GM21576 (cell line): ENCODE data around the gene APP.

ENCODE experiments used
- ATAC-seq: cut with Tn5 transposase; IDR thresholded peaks from one replicate; pipeline ENCODE4 v1.9.1; 2021; ENCODE audit warnings: mild to moderate bottlenecking, moderate library complexity; ENCODE audit not compliant: unreplicated experiment

APP gene

DNA sequence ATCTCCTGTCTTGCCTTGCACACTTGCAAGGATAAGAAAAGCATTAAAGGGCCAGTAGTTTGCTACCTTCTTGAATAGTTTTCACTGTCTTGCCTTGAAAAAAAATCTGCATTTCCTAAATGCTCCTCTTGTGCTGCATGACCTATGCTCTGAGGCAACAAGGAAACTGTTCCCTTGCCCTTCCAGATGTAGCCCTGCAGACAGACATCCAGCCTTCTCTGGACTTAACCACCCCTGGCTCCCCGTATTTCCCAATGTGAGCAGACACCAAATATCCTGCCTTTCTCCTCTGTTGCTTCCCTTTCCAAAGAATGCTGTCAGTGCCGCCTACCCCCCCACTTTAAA is 258.2 kb downstream of the APP start:
- ATAC-seq, result no peak

DNA sequence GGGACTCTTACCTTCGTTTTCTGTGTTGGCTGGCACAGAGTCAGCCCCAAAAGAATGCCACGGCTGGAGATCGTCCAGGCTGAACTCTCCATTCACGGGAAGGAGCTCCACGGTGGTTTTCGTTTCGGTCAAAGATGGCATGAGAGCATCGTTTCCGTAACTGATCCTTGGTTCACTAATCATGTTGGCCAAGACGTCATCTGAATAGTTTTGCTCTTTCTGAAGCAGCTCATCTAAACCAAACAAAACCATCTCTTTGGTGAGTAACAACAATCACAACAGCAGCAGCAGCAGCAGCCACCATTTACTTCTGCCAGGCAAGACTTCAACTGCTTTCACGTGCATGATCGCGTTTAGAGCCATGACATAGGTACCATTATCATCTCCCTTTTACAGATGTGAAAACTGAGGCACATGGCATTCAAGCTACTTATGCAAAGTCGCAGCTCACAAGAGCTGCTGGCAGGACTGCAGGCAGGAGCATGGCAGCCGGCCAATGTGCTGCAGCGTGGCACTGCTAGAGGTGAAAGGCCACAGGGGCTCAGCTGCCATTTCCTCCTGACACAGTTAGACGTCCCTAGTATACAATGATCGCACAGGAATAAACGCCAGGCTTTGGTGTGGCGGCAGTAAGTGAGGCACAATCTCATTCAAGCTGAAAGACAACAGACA is 258.7 kb downstream of the APP start:
- ATAC-seq, result no peak

DNA sequence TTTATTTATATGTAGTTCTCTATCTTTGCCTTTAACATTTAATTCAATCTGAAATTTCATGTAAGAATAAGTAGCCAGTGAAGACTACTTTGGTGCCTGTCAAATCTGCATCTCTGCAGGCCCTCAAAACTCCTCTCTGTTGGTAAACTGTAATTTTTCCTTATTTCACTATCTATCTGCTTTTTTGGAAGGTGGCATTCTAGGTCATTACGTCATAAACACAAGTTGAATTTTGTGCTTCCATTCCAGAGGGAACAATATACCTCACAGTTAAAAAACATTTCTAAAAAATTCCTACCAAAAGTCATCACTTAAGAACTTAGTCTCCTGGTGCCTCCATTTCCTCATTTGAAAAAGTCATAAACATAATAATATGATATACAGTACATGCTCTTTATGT is 259.8 kb downstream of the APP start:
- ATAC-seq, result no peak

GRCh38 chr21:25909341-25909740 is 261.2 kb downstream of the APP start:
- no peak for ATAC-seq

GRCh38 chr21:25908495-25908894 is 262.1 kb downstream of the APP start:
- no peak for ATAC-seq

- no peak for ATAC-seq
Observed at GRCh38 chr21:25907573-25908275, 262.8 kb downstream of the APP start.

DNA sequence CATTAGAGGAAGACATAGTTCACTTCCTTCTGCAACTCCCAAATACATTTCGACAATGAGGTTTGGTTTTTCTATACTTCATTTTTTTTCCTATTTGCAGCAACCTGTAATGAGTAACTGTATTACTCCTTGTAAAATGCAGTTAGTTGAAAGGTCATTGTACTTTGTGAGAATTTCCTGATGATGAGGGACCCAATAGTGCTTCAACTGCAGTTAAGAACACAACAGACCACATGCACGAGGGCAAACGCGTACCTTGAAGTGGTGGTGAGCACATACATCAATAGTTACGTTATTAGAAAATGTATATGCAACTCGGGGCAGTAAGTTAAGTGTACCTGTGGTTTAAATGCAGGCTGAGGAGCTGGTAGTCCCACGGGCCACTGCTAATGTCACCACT is 264.0 kb downstream of the APP start:
- no peak for ATAC-seq

DNA sequence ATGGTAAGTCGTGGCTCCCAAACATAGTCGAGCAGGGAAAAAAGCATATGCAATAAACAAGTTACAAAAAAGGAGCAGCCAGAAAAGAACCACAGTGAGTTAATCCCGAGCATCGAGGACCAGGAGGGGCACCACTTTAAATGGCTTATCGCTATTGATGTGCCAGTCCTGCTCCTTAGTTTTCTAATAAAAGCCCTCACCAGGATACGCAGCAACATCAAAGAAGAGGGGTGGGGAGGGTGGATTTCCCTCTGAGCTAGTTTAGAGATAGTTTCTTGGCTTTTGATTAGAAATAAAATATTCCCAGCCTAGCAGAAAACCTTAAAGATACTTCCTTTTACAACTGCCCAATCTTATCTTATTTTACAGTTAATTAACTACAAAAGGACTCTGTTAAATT is 265.4 kb downstream of the APP start:
- ATAC-seq, result no peak

DNA sequence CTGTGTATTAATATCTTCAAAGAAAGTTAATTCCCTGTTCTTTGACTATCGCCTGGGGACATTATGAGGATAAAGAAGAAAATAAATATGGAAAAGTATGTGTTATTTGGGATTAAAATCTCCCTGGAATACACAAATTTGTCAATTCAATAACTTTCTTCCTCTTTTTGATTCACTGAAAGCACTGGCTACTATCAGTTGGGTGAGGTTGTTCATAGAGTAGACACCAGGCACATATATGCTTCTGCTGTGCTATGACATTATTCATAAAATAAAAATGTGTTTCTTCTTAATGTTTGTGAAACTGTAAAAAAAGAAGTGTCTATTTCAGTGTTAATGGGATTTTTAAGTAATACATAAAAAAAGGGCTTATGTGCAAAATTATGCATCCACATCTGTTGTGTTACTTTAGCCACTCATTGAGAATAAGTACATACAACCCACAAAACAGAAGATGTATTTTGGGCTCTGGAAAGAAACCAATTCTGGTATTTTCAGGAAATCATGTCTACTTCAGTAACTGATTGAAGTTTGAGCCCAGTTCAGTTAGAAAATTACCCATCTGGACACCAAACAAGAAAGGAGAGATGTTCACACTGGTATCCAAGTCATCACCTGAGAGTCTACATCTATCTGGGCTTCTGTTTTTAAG is 266.4 kb downstream of the APP start:
- ATAC-seq, result no peak

DNA sequence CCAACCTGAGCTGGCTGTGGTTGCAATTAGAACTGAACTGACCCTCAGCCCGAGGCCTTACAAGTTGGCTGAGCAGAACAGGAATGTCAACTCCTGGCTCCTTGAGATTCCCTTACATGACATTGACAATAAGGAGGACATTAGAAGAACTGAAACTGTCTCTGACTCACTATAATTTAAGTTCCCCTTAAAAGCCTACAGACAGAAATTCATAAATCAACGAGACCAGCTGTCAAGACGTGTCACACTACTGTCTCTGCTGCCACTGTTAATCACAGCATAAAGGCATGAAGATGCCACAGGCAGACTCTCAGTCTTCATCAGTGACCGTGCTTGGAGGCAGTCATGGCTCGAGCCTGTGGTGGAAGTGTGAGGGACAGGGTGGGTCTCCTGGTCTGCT is 267.0 kb downstream of the APP start:
- ATAC-seq, result peak; percentile 56

- ATAC-seq, result no peak
Observed at GRCh38 chr21:25901330-25901979, 269.1 kb downstream of the APP start.

- ATAC-seq, result no peak
Observed at GRCh38 chr21:25898671-25899070, 271.9 kb downstream of the APP start.

- ATAC-seq, result no peak
Observed at GRCh38 chr21:25897383-25897782, 273.2 kb downstream of the APP start.

- no peak for ATAC-seq
Observed at GRCh38 chr21:25896501-25897056, 274.0 kb downstream of the APP start.

DNA sequence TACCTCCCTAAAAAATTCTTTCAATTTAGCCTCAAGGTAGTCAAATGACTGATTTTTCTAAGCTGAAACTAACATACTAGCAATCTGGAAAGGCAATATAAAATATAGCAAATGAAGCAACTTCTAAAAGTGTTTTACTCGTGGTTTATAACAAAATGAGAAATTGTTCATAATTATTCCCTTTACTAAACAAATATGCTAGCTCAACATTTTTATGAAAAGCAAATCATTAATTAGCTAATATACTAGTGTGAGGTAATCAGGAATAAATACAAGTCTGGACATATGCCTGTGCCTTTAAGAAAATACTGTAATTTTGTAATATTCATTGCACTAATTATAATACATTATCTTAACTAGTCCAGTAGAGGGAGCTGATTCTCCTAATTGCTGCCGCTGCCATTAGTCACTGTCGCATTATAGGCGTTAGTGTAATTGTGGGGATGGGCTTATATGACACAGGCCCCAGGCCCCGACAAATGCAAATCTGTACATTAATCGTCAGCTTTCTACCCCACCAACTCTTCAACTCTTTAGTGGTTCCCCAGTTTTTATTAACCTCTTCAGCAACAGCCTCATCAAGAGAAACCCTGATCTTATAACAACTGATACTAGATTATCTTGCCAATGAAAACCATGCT is 274.9 kb downstream of the APP start:
- peak; percentile 74 for ATAC-seq

DNA sequence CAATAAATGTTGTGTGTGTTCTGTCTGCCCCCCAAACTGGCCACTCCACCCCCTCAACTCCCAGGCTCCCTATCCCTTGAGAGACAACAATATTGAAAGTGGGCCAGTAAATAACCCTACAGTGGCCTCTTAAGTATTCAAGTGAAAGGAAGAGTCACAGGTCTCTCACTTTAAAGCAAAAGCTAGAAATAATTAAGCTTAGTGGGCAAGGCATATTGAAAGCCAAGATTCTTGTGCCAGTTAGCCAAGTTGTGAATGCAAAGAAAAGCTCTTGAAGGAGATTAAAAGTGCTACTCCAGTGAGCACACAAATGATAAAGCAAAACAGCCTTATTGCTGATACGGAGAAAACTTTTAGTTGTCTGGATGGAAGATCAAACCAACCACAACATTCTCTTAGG is 277.4 kb downstream of the APP start:
- ATAC-seq, result no peak

- no peak for ATAC-seq
Observed at GRCh38 chr21:25891596-25891995, 279.0 kb downstream of the APP start.

- no peak for ATAC-seq
Observed at GRCh38 chr21:25890001-25890400, 280.6 kb downstream of the APP start.

DNA sequence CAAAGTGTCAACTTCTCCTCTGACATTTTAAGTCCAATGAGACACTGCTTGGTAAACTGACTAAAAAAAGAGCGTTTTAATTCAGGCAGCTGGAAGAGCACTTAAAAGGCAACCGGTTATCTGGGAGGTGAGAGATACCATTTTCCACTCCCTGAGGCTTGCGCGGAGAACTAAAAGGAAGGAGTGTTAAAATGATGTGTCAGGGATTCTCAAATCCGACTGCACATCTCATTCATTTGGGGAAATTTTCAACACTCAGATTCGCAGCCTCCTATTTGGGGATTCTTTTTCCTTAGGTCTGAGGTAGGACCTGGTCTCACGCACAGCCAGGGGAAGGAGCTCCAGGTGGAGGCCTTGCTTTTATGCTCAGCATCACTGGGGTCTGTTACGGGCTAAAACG is 281.9 kb downstream of the APP start:
- ATAC-seq, result no peak

GRCh38 chr21:25887646-25888306 is 282.8 kb downstream of the APP start:
- no peak for ATAC-seq

- no peak for ATAC-seq
Observed at GRCh38 chr21:25887166-25887565, 283.4 kb downstream of the APP start.
